ENCODE data around the gene IPCEF1.

Gene IPCEF1

GRCh38 chr6:154356690-154357089 is at the start of gene IPCEF1:
Gene IPCEF1 (minus strand): TSS chr6:154356803. CDS start chr6:154265947, 90,856 bp downstream.
- no peak within 1 kb of the TSS for H3K4me3 ChIP-seq (ENCODE audit: low read depth, low read length)

GRCh38 chr6:154406301-154406700 is 49.7 kb upstream of the IPCEF1 start:
- H3K4me3 ChIP-seq (ENCODE audit: low read depth, low read length) = no peak overlapping the region

GRCh38 chr6:154404791-154405400 is 48.3 kb upstream of the IPCEF1 start:
- no peak overlapping the region for H3K4me3 ChIP-seq (ENCODE audit: low read depth, low read length)

- H3K4me3 ChIP-seq (ENCODE audit: low read depth, low read length) = no peak overlapping the region
Measured at GRCh38 chr6:154403788-154404187, 47.2 kb upstream of the IPCEF1 start.

- H3K4me3 ChIP-seq (ENCODE audit: low read depth, low read length) = no peak overlapping the region
Measured at GRCh38 chr6:154402081-154402780, 45.6 kb upstream of the IPCEF1 start.

- no peak overlapping the region for H3K4me3 ChIP-seq (ENCODE audit: low read depth, low read length)
Measured at GRCh38 chr6:154399097-154399496, 42.5 kb upstream of the IPCEF1 start.

GRCh38 chr6:154397491-154398195 is 41.0 kb upstream of the IPCEF1 start:
- no peak overlapping the region for H3K4me3 ChIP-seq (ENCODE audit: low read depth, low read length)

GRCh38 chr6:154395878-154396277 is 39.3 kb upstream of the IPCEF1 start:
- H3K4me3 ChIP-seq (ENCODE audit: low read depth, low read length) = no peak overlapping the region

- no peak overlapping the region for H3K4me3 ChIP-seq (ENCODE audit: low read depth, low read length)
Measured at GRCh38 chr6:154395316-154395715, 38.7 kb upstream of the IPCEF1 start.

- no peak overlapping the region for H3K4me3 ChIP-seq (ENCODE audit: low read depth, low read length)
Measured at GRCh38 chr6:154394571-154394970, 38.0 kb upstream of the IPCEF1 start.

- no peak overlapping the region for H3K4me3 ChIP-seq (ENCODE audit: low read depth, low read length)
Measured at GRCh38 chr6:154390034-154390433, 33.4 kb upstream of the IPCEF1 start.

- H3K4me3 ChIP-seq (ENCODE audit: low read depth, low read length) = no peak overlapping the region
Measured at GRCh38 chr6:154388803-154389202, 32.2 kb upstream of the IPCEF1 start.

GRCh38 chr6:154386848-154387717 is 30.5 kb upstream of the IPCEF1 start:
- no peak overlapping the region for H3K4me3 ChIP-seq (ENCODE audit: low read depth, low read length)

GRCh38 chr6:154384191-154384590 is 27.6 kb upstream of the IPCEF1 start:
- H3K4me3 ChIP-seq (ENCODE audit: low read depth, low read length) = no peak overlapping the region

GRCh38 chr6:154383273-154383672 is 26.7 kb upstream of the IPCEF1 start:
- no peak overlapping the region for H3K4me3 ChIP-seq (ENCODE audit: low read depth, low read length)

GRCh38 chr6:154382740-154383139 is 26.1 kb upstream of the IPCEF1 start:
- no peak overlapping the region for H3K4me3 ChIP-seq (ENCODE audit: low read depth, low read length)

- H3K4me3 ChIP-seq (ENCODE audit: low read depth, low read length) = no peak overlapping the region
Measured at GRCh38 chr6:154381548-154381947, 24.9 kb upstream of the IPCEF1 start.

GRCh38 chr6:154380741-154381140 is 24.1 kb upstream of the IPCEF1 start:
- no peak overlapping the region for H3K4me3 ChIP-seq (ENCODE audit: low read depth, low read length)

GRCh38 chr6:154379585-154379984 is 23.0 kb upstream of the IPCEF1 start:
- H3K4me3 ChIP-seq (ENCODE audit: low read depth, low read length) = no peak overlapping the region

- H3K4me3 ChIP-seq (ENCODE audit: low read depth, low read length) = no peak overlapping the region
Measured at GRCh38 chr6:154378518-154378917, 21.9 kb upstream of the IPCEF1 start.

GRCh38 chr6:154377726-154378125 is 21.1 kb upstream of the IPCEF1 start:
- no peak overlapping the region for H3K4me3 ChIP-seq (ENCODE audit: low read depth, low read length)
